Activated T-cell treated with anti-CD3 and anti-CD28 coated beads for 1 hour (primary cell): ENCODE data around the gene BRME1.

Source experiments
- DNase-seq: peaks from one replicate; pipeline ENCODE4 v3.0.0-alpha.2; 2020; ENCODE audit warnings: low read depth

Gene BRME1

DNA sequence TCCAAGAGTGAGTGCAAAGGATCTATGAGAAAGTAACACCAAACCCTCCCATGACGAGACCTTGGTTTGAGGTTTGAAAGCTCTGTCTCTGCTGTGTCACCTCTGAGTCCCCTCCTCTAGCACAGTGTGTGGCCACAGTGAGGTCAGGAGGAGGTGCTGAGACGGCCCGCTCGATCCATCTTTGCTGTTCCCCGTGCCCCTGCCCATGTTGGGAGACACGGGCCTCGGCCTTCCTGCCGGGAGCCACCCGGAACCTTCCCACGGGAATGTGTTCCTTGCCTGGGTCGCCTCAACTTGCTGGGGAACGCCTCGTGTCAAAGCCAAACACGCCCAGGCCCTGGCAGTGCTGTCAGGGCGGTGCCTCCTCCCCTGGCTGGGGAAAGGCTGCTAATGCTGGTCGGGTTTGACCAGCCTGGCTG, 18.9 kb downstream of the BRME1 start:
- no peak for DNase-seq

DNA sequence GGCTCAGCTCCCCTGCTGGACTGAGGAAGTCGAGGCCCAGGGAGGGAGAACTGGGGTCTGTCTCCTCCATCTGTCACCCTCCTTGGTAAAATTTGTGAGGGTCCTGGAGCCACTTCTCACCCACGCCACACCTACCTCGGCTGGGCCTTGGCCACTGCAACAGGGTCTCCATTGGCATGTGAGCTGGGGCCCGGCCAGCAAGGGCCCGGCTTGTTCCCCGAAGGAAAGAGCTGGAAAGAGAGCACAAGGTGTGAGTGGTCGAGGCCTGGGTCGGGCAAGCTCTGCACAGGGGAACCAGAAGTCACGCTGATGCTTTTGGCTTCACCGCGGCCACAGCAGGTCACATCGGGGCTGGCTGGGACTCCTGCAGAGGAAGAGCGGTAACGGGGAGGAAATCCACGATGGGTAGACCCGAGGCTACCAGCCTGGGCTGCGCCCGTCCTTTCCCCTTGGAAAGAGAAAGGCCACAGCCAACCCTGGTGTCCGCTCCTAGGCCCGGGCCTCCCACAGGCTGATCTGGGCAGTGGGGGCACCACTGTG, 20.0 kb downstream of the BRME1 start:
- DNase-seq = no peak

DNA sequence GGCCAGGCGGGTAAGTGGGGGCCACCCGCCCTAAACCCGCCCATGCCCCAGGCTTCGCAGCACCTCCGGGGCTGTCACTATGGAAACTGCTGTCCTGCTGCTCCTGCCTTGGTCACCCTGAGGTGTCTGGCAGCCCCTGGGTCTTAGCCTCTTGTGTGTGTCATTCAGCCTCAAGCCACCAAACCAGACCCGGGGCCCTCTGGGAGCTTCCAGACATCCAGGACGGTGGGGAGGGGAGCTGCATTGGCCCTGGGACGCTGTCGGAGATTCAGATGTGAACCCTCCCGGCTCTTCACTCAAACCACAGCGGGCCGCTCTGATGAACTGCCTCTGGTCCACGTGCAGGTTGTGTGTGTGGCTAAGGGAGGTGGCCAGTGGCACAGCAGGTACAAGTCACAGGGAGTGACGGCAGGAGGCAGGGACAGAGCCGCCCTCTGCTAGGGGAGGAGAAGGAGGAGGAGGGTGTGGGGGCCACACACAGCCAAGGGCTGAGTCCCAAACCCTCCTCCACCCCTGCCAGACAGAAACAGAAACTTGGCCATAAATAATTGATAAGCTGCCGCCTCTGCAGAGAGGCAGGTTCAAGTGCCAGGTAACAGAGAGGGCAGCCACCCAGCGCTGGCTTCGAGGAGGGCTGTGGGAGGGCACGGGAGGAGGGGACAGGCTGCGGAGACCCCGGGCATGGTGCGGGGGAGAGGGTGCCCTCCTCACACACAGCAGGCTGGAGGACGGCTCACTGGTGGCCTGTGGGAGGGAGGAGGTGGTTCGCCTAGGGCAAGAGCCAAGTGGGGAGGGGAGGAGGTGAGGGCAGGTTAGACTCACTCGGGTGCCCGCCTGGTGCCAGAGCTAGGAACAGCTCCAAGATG, 21.0 kb downstream of the BRME1 start:
- no peak for DNase-seq

DNA sequence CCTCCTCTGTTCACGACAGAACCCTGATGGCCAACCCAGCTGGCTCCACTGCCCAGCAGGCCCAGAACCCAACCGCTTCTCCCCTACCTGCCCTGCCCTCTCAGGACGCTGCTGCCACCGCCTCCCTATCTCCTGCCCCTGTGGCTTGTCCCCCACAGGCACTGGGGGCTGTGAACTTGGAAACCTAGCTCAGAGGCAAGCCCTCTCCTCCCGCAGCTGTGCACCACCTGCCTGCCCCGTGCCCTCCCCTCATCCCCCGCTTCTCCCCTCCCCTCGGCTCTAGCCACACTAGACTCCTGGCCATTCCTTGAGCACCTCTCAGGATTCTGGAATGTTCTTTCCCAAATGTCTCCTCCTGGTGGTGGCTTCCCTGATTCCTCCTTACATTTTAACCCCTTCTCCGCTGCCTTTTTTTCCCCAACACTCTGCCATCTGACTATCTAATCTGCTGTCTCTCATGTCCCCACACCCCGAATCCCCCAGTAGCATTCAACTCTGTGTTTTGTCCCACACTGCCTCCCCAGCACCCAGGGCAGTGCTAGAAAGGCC, 22.3 kb downstream of the BRME1 start:
- no peak for DNase-seq

GRCh38 chr19:13882836-13883235, 23.1 kb downstream of the BRME1 start:
- DNase-seq = no peak

DNA sequence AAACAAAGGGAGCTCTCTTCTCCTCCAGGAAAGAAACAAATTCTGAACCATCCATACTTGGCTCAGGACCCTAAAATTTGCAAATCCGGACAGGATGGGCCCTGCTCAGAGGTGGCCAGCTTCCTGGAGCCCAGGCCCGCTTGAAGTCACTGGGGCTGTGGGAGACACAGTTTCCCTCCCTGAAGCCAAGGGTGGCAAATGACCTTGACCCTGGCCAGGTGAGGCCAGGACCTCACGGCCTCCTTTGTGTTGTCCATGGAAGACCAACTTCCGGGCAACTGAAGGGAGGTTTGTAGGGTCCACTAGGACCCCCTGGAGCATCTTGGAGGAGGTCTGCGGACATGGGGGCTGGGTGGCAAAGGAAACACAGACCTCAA, 23.5 kb downstream of the BRME1 start:
- DNase-seq = no peak

- no peak for DNase-seq
Observed at GRCh38 chr19:13881692-13882418, 24.1 kb downstream of the BRME1 start.

- no peak for DNase-seq
Observed at GRCh38 chr19:13881251-13881691, 24.6 kb downstream of the BRME1 start.

DNA sequence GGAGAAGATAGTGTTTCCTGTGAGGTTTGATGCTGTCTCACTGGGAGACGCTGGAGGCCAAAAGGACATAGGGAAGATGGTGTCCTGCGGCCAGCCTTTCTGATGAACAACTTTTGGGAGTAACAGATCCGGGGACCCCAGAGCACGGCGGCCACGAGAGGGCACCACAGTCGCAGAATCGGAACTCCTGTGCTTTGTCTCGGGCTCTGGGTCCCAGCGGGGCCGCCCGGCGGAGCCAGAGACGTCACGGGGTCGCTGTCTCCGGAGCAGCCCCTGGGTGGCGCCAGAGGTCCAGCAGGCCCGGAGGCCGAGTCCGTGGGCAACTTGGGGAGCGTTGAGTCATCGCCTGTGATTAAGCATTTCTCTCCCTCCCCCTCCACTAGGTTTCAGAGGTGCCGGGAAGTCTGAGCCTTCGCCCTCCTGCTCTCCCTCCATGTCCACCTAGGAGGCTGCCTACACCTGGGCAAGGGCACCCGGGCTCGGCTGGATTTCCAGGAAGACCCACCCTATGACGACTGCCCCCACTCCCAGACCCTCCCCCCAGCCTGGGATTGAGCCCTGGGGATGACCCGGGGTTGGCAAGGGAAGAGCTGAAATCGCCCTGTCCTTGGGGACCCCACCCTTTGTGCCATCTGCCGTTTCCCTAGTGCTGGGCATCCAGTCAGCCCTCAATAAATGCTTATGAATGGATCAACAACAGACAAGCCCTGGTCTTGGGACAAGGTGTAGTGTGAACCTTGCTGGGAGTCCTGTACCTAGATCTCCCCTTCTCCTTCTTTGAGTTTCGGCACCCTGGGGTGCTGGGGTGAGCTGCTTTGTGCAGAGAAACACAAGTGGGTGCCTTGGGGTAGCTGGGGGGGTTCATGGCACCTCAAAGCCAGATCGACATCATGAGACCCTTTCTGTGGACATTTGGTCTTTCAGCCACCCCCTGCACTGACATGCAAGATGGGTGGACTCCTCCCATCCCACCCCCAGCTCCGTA, 25.6 kb downstream of the BRME1 start:
- DNase-seq = peak; percentile 98

GRCh38 chr19:13877303-13877702, 28.6 kb downstream of the BRME1 start:
- no peak for DNase-seq

DNA sequence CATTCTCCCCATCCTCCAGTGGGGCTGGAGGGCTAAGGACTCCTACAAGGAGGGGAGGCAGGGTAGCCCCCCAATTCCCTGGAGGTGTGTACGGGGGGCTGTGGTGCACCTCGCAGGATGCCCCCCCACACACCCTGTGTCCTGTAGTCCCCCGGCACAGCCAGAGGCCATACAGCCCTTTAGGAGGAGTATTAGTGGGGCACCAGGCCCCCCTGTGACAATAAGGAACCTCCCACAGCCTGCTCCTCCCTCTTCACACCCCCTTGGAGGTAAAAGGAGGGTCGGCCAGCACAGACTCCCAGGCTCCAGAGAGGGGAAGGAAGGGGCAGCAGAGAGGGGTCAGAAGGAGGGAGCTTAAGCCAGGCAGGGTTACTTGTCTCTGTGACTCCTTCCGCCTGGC, 29.1 kb downstream of the BRME1 start, which contains the start of gene NANOS3:
Gene NANOS3, plus strand, starts transcription at position 301 of the 400 bp plus-strand sequence. CDS start 115 bp downstream, outside the sequence.
- no peak for DNase-seq

DNA sequence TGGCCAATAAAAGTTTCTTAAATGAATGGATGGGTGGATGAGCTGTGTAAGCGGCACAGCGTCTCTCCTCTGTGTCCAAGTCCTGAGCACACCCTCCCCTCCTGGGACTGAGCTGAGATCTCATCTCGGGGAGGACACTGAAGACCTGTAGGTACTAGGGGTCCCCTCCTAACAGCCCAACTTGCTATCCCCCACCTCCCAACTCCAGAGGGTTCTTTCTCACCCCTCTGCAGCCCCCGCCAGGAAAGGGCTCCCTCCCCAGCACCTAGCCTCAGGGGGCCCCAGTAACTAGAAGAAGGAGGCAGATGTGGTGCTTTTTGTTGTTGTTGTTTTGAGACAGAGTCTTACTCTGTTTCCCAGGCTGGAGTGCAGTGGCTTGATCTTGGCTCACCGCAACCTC, 30.1 kb downstream of the BRME1 start:
- no peak for DNase-seq

- no peak for DNase-seq
Observed at GRCh38 chr19:13873834-13874515, 31.9 kb downstream of the BRME1 start.

DNA sequence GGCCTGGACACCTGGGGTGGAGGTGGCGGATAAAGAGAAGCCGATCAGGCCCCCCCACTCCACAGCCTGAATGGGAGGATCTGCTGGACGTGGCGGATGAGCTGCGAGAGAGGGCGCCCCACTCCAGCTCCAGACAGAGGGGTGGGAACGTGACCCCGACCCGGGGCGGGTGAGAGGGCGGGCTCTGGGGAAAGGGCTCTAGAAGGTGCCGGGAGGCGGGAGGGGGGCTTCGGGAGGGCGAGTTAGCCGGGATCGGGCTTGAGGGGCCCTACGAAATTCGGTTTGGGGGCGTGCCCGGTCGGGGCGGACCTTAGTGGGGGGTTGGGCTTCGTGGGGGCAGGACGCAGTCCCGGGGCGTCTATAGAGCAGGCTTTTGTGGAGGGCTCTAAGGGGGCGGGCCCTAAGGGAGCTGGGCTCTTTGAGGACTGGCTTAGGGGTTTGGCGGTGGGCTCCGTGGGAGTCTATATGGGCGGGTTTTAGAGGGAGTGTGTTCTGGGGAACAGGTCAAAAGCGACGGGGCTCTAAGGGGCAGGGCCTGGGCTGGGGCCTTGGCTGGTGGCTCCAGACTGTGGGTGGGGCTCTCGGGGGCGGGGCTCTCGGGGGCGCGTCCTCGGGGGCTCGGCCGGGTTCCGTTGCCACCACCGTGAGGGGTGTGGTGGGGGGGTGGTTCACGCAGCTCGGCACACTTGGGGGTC, 33.1 kb downstream of the BRME1 start:
- DNase-seq = no peak

GRCh38 chr19:13872339-13872694, 33.6 kb downstream of the BRME1 start:
- DNase-seq = no peak

- DNase-seq = no peak
Observed at GRCh38 chr19:13870873-13871272, 35.0 kb downstream of the BRME1 start.

- DNase-seq = no peak
Observed at GRCh38 chr19:13869281-13869680, 36.6 kb downstream of the BRME1 start.

DNA sequence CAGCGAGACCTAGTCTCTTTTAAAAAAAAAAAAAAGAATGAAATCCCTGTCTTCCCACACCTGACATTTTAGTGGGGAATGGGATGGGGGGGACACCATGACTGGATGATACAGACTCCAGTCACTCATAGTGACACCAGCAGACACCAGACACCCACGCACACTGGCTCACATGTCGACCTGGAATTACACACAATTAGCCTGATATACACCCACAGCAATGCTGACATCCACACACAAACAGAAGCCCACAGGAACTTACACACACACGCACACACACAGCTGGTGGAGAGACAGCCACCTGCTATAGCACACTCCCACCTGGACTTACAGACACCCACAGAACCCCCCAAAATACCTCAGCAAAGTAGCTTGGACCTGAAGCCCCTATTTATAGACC, 37.3 kb downstream of the BRME1 start:
- no peak for DNase-seq

- no peak for DNase-seq
Observed at GRCh38 chr19:13866463-13867046, 39.4 kb downstream of the BRME1 start.
